Left forelimb (tissue), 1 donor: ENCODE results near the gene APLN.

Source experiments
- DNase-seq: peaks from one replicate; pipeline ENCODE4 v3.0.0-alpha.2; 2018; ENCODE audit warnings: low spot score

The APLN gene

DNA sequence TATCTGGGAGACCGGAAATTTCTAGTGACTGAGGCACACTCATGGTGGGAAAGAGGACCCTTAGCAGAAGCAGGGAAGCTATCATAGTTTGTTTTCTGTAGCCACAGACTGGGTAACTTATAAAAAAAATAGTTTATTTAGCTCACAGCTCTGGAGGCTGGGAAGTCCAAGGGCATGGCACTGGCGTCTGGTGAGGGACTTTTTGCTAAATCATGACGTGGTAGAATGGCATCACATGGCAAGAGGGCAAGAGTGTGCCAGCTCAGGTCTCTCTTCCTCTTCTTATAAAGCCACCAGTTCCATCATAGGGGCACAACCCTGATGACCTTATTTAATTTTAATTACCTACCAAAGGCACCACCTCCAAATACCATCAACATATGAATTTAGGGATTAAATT lies 13.3 kb downstream of the APLN start:
- no peak for DNase-seq

DNA sequence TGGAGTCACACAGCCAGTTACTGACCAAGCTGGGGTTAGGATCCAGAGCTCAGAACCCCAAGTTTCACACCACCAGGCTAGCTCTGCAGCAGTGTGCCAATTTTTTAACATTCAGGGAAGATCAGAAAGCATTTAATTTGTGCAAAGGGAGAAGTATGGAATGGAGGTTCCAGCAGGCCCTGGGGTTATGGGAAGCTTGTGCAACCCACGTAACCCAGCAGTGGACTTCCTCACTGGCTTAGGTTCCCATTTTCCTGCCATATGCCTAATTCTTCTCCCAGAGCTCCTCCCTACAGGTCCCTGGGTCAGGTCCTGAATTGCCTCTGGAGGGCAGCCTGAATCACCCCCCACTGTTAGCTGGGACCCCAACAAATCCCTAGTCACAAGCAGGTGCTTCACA lies 14.0 kb downstream of the APLN start:
- no peak for DNase-seq

GRCh38 chrX:129638917-129639316 lies 15.8 kb downstream of the APLN start:
- no peak for DNase-seq

GRCh38 chrX:129637217-129638109 lies 17.3 kb downstream of the APLN start:
- peak; percentile 79 for DNase-seq

- no peak for DNase-seq
Observed at GRCh38 chrX:129636175-129636681, 18.5 kb downstream of the APLN start.

DNA sequence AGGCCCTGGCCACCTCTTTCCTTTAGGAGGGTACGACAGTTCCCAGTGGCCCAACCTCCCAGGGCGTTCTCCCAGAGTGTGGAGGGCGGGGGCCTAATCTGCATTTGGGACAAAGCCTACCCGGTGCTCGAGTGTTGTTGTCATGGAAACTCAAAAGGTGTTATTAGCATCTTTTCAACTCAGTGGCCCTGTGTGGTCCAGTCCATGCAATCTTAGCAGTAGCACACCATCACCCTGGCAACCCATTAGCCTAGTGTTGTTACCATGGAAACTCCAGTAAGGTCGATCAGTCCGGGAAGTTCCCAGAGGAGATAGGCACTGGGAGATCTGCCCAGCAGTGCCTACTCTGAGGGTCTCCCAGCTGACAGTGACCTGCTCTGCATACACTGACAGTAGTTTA lies 20.2 kb downstream of the APLN start:
- no peak for DNase-seq

DNA sequence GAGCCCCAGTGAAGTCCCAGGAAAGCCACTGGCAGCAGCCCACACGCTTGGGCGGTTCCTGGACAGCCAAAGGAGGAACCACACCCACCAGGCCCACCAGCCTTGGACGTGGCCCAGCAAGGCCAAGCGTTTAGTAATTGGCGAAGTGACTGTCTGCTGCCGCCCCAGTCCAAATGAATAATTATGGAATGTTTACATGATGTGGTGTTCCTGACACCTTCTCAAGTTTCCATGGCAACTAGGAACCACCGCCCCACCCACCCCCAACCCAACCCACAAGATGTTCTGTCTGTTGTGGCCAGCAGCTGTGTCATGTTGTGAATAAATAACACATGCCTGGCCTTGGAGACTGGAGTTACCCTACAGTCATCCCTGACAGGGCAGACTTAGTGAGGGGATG lies 22.3 kb downstream of the APLN start:
- DNase-seq = no peak

DNA sequence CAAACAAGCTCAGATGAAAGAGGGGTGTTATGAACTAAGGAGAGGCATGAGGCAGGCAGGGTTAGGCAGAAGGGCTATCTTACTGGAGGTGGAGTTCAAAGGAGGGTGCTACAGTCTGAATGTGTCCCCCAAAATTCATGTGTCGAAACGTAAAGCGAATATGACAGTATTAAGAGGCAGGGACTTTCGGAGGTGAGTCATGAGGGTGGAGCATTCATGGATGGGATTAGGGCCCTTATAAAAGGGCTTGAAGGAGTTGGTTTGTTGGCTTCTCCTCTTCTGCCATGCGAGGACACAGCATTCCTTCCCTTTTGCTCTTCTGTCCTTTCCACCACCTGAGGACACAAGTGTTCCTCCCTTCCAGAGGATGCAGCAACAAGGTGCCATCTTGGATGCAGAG lies 22.9 kb downstream of the APLN start:
- no peak for DNase-seq

DNA sequence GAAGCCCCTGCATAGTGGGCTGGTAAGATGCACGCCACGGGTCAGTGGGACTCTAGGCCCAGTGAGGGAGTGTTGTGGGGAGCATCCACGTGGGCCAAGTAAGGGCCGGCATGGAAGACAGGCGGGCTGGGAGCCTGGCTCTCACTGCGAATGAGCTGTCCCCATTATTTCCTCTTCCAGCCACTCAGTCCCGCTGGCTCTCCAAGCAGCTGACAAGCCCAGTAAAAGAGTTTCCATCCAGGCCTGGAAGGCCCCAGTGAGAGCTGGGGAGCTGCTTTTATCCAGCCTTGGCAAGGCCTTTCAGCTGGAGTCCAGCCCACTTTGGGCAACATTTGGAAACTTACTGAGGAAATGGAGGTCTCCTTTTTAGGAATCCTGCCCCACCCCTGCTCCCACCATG lies 24.9 kb downstream of the APLN start:
- no peak for DNase-seq

DNA sequence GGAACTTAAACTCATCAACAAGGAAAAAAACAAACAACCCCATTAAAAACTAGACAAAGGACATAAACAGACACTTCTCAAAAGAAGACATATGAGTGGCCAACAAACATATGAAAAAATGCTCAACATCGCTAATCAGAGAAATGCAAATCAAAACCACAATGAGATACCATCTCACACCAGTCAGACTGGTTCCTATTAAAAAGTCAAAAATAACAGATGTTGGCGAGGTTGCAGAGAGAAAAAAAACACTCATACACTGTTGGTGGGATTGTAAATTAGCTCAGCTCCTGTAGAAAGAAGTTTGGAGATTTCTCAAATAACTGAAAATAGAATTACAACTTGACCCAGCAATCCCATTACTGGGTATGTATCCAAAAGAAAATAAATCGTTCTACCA lies 28.7 kb downstream of the APLN start:
- no peak for DNase-seq

GRCh38 chrX:129622757-129623301 lies 31.9 kb downstream of the APLN start:
- no peak for DNase-seq

GRCh38 chrX:129618997-129619396 lies 35.8 kb downstream of the APLN start:
- no peak for DNase-seq

GRCh38 chrX:129617420-129617819 lies 37.3 kb downstream of the APLN start:
- DNase-seq = no peak

DNA sequence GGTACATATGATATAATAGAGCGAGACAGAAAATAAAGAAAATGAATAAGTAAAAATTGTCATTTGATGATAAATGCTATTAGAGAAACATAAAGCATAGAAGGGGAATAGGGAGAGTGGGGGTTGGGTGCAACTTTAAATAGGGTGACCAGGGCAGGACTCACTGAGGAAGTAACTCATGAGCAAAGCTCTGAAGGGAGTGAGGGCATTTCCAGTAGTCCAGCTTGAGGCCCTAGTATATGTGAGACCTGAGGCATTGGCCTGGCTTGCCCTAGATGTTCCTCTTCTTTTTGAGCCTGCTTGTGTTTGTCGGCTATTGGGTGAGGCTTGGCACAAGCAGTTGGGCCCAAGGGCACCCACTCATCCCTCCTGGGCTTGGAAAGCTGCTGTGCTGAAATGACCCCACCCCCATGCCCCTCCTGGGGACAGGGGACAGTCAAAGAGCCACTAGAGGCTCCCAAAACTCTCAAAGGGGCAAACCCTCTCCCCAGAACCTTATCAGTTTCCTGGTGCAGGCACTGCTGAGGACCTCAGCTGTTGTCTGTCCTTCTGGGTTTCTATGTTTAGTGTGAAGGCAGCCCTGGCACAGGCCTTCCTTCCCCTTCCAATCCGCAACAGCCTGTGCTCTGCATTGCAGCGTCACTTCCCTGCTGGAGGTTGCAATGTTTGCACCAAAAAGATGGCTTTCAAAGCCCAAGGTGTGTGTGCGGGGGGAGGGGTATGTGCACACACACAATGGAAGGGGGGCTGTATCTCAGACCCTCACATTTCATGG lies 40.1 kb downstream of the APLN start:
- no peak for DNase-seq

DNA sequence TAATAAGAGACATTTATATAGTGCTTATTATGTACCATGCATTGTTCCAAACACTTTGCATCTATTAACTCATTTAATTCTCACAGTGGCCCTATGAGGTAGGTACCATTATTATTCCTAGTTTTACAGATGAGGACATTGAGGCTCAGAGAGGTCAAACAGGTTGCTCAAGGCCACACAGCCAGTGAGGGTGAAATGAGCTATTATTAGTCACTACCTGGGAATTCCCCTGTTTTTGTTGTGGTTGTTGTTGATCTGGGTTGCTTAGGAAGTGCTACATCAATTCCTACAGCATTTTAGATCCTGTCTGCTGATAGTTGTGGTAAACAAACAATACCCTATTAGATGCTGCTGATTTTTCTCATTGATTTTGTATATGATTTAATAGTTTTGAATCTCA lies 41.2 kb downstream of the APLN start:
- no peak for DNase-seq

- DNase-seq = no peak
Observed at GRCh38 chrX:129612396-129612795, 42.4 kb downstream of the APLN start.

GRCh38 chrX:129609395-129609794 lies 45.4 kb downstream of the APLN start:
- DNase-seq = no peak

DNA sequence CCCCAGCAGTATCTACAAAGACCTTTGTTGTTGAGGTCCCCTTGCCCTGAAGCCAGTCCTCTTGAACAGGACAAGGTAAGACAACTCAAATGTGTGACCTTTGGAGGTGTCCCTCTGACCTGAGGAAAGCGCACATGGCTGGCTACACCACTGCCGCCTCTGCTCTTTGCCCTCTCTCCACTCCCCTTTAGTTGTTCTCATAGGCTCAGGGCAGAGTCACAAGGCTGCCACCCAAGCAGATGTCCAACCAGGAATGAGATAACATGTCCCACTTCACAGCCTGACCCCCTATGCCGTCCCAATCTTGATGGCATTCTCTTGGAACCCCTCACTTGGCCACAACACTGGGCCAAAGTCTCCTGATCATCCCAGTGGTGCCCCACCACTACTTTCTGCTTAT lies 46.3 kb downstream of the APLN start:
- DNase-seq = no peak

DNA sequence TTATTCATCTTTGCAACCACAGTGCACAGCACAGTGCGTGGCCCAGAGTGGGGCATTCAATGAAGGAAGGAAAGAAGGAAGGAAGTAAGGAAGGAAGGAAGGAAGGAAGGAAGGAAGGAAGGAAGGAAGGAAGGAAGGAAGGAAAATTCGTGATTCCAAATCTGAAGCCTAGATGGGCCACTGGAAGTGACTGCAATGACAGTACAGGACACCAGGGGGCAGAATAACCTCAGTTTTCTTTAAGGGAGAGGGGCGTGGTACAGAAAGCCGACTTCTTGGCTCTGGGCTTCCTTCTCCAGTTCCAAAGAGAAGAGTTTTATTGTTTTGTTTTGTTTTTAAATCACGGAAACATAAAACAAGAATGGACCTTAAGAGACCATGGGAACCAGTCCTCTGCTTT lies 47.8 kb downstream of the APLN start:
- DNase-seq = no peak

DNA sequence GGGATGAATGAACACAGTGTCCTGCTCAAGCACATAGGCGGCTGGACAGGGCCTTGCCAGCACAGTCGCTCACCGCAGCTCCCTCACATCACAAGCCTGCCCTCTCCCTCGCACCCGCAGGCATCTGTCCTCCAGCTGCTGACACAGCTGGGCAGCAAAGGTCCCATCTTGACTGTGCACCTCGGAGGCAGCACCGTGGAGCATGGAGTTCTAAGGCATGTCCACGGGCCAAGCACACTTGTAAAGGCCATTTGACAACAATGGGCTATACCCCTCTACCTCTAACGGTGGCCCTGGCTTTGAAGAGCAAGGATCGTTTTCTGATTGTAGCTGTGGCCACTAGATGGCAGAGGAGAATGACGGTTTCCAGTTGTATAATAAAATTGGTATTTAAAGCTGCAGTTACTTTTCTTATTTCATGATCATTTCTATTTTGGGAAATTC lies 53.8 kb downstream of the APLN start:
- DNase-seq = no peak

GRCh38 chrX:129599996-129600395 lies 54.8 kb downstream of the APLN start:
- DNase-seq = no peak

DNA sequence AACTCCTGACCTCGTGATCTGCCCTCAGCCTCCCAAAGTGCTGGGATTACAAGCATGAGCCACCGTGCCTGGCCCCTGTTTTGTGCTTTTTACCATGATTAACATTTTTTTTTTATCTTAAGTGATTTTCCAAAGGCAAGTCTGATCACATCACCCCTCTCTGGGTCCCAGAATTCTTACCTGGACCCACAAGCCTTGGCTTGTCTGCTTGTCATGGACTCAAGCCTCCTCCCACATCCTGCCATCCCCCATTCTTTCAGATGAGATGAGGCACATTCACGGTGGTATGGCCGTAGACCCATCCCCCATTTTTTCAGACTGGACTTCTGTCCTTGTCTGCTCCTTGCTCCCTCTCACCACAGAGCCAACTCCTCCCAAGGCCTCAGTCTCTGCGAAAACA lies 55.3 kb downstream of the APLN start:
- DNase-seq = no peak

DNA sequence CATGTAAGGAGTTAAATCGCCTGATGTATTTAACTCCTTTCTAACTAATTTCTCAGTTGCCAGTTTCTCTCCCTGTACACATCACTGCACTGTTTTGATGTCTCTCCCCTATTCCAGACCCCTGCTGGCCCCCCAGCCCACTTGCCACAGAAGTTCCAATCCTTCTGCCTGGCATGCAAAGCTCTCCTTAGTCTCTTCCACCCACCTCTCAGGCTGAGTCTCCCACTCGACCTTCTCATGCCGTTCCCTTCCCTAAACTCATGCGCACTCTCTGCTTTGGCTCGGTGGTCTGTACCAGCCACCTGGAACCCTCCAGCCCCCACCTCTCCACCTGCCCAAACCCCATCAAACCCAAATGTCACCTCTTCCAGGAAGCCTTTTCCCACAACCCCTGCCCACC lies 56.9 kb downstream of the APLN start:
- DNase-seq = no peak
